Measurements from ENCODE around the gene ERAP2.
"Not testable (repeated sequence)": the region's sequence is repeated elsewhere in the genome, so short reads cannot be mapped to it uniquely, and the experiment has no call there.

Gene ERAP2

GRCh38 chr5:96927008-96927407, 50.7 kb downstream of the ERAP2 start:
- TF ChIP-seq ZNF274 (IDR thresholded peaks at IDR 0.05; ENCODE audit: low read depth, low read length) = no peak
- no peak overlapping the region for H3K4me3 ChIP-seq (ENCODE audit: low read length)

DNA sequence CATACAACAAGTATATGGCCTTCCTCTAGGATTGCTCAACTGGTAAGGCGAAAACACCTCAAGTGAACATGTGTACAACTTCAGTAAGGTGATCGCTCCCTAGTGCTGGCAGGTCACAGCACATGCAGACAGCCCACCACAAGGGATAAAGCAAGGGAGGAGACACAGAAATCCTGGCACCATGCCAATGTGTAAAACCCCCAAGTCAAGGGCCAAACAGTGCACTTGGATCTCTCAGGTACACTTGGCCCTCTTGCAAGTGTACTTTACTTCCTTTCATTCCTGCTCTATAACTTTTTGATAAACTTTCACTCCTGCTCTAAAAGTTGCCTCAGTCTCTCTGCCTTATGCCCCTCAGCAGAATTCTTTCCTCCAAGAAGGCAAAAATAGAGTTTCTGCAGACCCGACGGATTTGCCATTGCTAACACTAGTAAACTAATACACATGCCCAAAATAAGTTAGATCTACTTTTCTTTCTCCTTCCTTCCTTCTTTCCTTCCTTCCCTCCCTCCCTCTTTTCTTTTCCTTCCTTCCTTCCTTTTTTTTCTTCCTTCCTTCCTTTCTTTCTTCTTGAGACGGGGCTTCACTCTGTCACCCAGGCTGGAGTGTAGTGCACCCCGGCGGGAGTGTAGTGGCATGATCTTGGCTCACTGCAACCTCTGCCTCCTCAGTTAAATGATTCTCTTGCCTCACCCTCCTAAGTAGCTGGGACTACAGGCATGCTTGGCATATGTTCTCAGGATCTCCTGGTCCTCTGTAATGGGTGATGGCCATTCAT, 52.8 kb downstream of the ERAP2 start:
- no peak for TF ChIP-seq ZNF274 (IDR thresholded peaks at IDR 0.05; ENCODE audit: low read depth, low read length)
- H3K4me3 ChIP-seq (ENCODE audit: low read length) = no peak overlapping the region

DNA sequence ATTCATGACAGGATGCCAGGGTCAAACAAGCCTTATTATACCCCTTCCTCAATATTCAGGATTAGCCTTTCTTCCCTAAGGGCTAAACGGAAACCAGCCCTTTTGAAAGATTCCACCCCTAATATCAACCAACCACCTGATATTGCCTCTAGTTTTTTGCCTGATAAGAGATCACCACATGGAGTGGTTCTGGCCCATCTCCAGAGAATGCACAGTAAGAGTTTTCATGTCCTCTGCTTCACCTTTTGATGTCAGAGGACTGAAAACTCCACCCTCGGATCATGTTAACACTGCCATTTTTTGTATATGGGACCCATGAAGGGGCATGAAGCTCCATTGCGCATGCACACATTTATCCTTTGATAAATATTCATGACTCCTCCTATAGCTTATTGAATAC, 53.8 kb downstream of the ERAP2 start:
- H3K4me3 ChIP-seq (ENCODE audit: low read length) = no peak overlapping the region
- no peak for TF ChIP-seq ZNF274 (IDR thresholded peaks at IDR 0.05; ENCODE audit: low read depth, low read length)

DNA sequence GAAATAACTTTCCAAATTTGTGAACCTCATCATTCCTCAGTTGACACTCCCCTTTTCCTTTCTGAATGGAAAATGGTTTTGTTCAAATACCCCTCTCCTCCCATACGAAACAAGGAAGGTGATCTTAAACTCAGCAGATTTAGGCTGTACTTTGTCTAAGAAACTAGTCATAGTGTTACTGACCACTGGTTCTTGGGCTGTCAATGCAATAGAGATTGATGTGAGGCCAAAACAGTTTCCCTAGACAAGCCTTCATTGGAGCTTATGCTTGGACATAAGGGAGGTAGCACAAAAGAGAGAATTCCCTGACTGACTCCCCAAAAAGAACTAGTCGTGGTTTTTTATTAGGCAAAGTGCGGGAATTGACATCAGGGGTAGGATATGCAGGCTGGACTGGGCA, 54.3 kb downstream of the ERAP2 start:
- no peak for TF ChIP-seq ZNF274 (IDR thresholded peaks at IDR 0.05; ENCODE audit: low read depth, low read length)
- H3K4me3 ChIP-seq (ENCODE audit: low read length) = no peak overlapping the region

GRCh38 chr5:96931037-96931436, 54.7 kb downstream of the ERAP2 start:
- H3K4me3 ChIP-seq (ENCODE audit: low read length) = not testable (repeated sequence)

DNA sequence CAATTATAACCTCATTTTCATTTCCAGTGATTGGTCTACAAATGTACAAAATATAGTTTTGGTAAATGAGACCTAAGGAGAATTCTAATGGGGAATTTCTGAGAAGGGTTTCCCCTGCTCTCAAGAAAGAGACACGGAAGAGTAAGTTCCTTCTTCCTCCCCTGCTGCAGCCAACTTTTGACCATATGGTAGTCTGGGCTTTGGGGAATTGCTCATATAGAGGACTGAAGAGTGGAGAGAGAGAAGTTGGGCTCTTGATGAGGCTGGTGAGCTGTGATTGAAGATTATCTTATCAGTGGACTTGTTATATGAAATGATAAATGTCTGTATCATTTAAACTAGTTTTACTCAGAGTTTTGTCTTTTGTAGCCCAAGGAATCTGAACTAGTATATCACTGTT, 55.3 kb downstream of the ERAP2 start:
- H3K4me3 ChIP-seq (ENCODE audit: low read length) = peak overlapping the region; percentile 61
- TF ChIP-seq ZNF274 (IDR thresholded peaks at IDR 0.05; ENCODE audit: low read depth, low read length) = no peak

- no peak for TF ChIP-seq ZNF274 (IDR thresholded peaks at IDR 0.05; ENCODE audit: low read depth, low read length)
- H3K4me3 ChIP-seq (ENCODE audit: low read length) = peak overlapping the region; percentile 61
These were observed 55.7 kb downstream of the ERAP2 start for GRCh38 chr5:96932026-96932425.

GRCh38 chr5:96933764-96934707, 57.7 kb downstream of the ERAP2 start:
- no peak for TF ChIP-seq ZNF274 (IDR thresholded peaks at IDR 0.05; ENCODE audit: low read depth, low read length)
- H3K4me3 ChIP-seq (ENCODE audit: low read length) = peak overlapping the region; percentile 61

GRCh38 chr5:96934708-96935558, 58.6 kb downstream of the ERAP2 start:
- no peak for TF ChIP-seq ZNF274 (IDR thresholded peaks at IDR 0.05; ENCODE audit: low read depth, low read length)
- H3K4me3 ChIP-seq (ENCODE audit: low read length) = peak overlapping the region; percentile 78

DNA sequence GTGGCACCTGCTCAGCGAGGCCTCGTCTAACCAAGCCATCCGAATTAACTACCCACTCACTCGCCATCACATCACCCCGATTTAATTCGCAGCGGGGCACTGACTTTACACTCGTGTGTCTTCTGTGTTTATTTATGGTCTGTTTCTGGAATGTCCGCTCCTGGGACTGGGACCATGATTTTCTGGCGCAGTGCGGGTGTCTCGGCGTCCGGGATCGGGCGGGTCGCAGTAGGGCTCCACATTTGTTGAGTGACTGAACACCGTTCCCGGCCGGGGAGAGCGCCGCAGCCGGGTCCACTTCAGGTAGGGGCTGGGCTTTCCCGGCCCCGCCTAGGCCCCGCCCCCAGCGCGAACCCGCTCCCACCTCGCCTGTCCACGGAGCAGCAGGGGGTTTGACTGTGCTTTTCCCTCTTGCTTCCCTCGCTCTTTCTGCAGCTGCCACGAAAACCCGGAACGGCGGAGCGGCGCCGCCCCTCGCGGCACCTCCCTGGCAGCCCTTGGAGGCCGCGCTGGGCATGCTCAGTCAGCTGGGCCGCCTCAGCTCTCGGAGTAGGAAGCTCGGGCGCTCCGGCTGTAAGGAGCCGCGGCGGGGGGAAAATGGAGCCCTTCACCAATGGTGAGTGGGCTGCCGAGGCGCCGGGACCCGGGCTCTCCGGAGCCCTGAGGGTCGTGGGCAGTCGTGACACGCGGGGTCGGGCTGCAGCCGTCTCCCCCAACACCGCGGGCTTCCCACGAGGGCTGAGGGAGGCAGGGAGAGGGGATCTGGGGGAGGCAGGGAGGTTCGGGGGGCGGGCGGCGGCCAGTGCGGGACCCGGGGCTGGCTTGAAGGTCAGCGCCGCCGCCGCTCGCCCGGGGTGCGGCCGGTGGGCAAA, 59.5 kb downstream of the ERAP2 start, which contains the start of gene LNPEP:
Gene LNPEP (plus strand): TSS at position 522 of the 872 bp plus-strand sequence. CDS start 76 bp downstream, at position 598.
- peak within 1 kb of the TSS; percentile 78 for H3K4me3 ChIP-seq (ENCODE audit: low read length)
- no peak for TF ChIP-seq ZNF274 (IDR thresholded peaks at IDR 0.05; ENCODE audit: low read depth, low read length)

- no peak for TF ChIP-seq ZNF274 (IDR thresholded peaks at IDR 0.05; ENCODE audit: low read depth, low read length)
These were observed 60.4 kb downstream of the ERAP2 start for GRCh38 chr5:96936431-96937320.

GRCh38 chr5:96940586-96940985, 64.3 kb downstream of the ERAP2 start:
- no peak overlapping the region for H3K4me3 ChIP-seq (ENCODE audit: low read length)
- TF ChIP-seq ZNF274 (IDR thresholded peaks at IDR 0.05; ENCODE audit: low read depth, low read length) = no peak

More at GRCh38 chr5:96936431-96937320, 60.4 kb downstream of the ERAP2 start:
- H3K4me3 ChIP-seq (ENCODE audit: low read length) = peak overlapping the region; percentile 71

Data from GM08714 (cell line).